ENCODE measurements around the gene PPP3CA.

PPP3CA gene

GRCh38 chr4:101291198-101291597, 56.1 kb downstream of the PPP3CA start:
- TF ChIP-seq CTCF (IDR thresholded peaks at IDR 0.05; ENCODE audit: low read depth, low read length, missing control alignments) = no peak
- H3K4me3 ChIP-seq (replicated peaks; ENCODE audit: low read depth, low read length) = no peak overlapping the region
- DNase-seq (ENCODE audit: extremely low read depth, low read depth) = no peak

- no peak for TF ChIP-seq CTCF (IDR thresholded peaks at IDR 0.05; ENCODE audit: low read depth, low read length, missing control alignments)
- no peak for DNase-seq (ENCODE audit: extremely low read depth, low read depth)
- H3K4me3 ChIP-seq (replicated peaks; ENCODE audit: low read depth, low read length) = no peak overlapping the region
Measured at GRCh38 chr4:101290654-101291053, 56.7 kb downstream of the PPP3CA start.

- no peak for DNase-seq (ENCODE audit: extremely low read depth, low read depth)
- no peak overlapping the region for H3K4me3 ChIP-seq (replicated peaks; ENCODE audit: low read depth, low read length)
- no peak for TF ChIP-seq CTCF (IDR thresholded peaks at IDR 0.05; ENCODE audit: low read depth, low read length, missing control alignments)
Measured at GRCh38 chr4:101289306-101289705, 58.0 kb downstream of the PPP3CA start.

GRCh38 chr4:101288365-101289145, 58.8 kb downstream of the PPP3CA start:
- DNase-seq (ENCODE audit: extremely low read depth, low read depth) = no peak
- no peak overlapping the region for H3K4me3 ChIP-seq (replicated peaks; ENCODE audit: low read depth, low read length)
- no peak for TF ChIP-seq CTCF (IDR thresholded peaks at IDR 0.05; ENCODE audit: low read depth, low read length, missing control alignments)

- DNase-seq (ENCODE audit: extremely low read depth, low read depth) = no peak
- no peak overlapping the region for H3K4me3 ChIP-seq (replicated peaks; ENCODE audit: low read depth, low read length)
- no peak for TF ChIP-seq CTCF (IDR thresholded peaks at IDR 0.05; ENCODE audit: low read depth, low read length, missing control alignments)
Measured at GRCh38 chr4:101287324-101287723, 60.0 kb downstream of the PPP3CA start.

- no peak for TF ChIP-seq CTCF (IDR thresholded peaks at IDR 0.05; ENCODE audit: low read depth, low read length, missing control alignments)
- H3K4me3 ChIP-seq (replicated peaks; ENCODE audit: low read depth, low read length) = no peak overlapping the region
- DNase-seq (ENCODE audit: extremely low read depth, low read depth) = no peak
Measured at GRCh38 chr4:101286663-101287062, 60.7 kb downstream of the PPP3CA start.

- TF ChIP-seq CTCF (IDR thresholded peaks at IDR 0.05; ENCODE audit: low read depth, low read length, missing control alignments) = no peak
- DNase-seq (ENCODE audit: extremely low read depth, low read depth) = no peak
- H3K4me3 ChIP-seq (replicated peaks; ENCODE audit: low read depth, low read length) = no peak overlapping the region
Measured at GRCh38 chr4:101285985-101286384, 61.3 kb downstream of the PPP3CA start.
